Endothelial cell of umbilical vein (primary cell): ENCODE results near the gene SLC25A21. TPM values are rescaled to one million over a fixed set of nuclear protein-coding genes. Genes with fewer than 3 reads are reported as not detected.

Experiments used
- BruUV-seq: library from RNA; stranded (reverse); fragments of 400-500 nt; replicated peaks from 2 replicates; lab custom pipeline; 2021; lab: Mats Ljungman, UMichigan
- CTCF ChIA-PET: fragments of 300-600, 350-600 bp; sonication (Branson Sonifier 250); formaldehyde crosslinking; loops from one replicate; lab custom pipeline; 2021; ENCODE audit warnings: antibody characterized with exemption, inconsistent platforms; lab: Charles Lee
- POLR2A ChIA-PET: fragments of 300-600, 350-600 bp; sonication (Branson Sonifier 250); formaldehyde crosslinking; loops from one replicate; lab custom pipeline; 2021; ENCODE audit warnings: antibody characterized with exemption, inconsistent platforms; lab: Charles Lee
- DNase-seq: peaks from one replicate; pipeline ENCODE4 v3.0.0-alpha.2; 2011; ENCODE audit warnings: low read depth, low spot score
- FAIRE-seq: peaks from 2 replicates; lab custom pipeline; 2011; peaks lifted over from hg19 to GRCh38; lab: Jason Lieb, UNC
- H2AFZ ChIP-seq: 2 replicates; pipeline ENCODE4 v1.6.0; 2012; ENCODE audit warnings: low read depth, low read length, control low read depth, inconsistent platforms
- H3K27ac ChIP-seq: 2 replicates; pipeline ENCODE4 v1.5.1; 2011; ENCODE audit warnings: low read depth, mild to moderate bottlenecking, control low read depth, low read length, moderate library complexity; ENCODE audit not compliant: insufficient read depth
- H3K27me3 ChIP-seq, 2 experiments: 2 replicates each; pipeline versions ENCODE4 v1.6.0 to v1.6.1; 2011; ENCODE audit warnings: low read length in 2 of 2, mixed read lengths in 1 of 2; ENCODE audit not compliant: control insufficient read depth in 2 of 2, insufficient read depth in 2 of 2
- H3K36me3 ChIP-seq, 2 experiments: 2 replicates in 1 of 2; 3 replicates in 1 of 2; pipeline ENCODE4 v1.5.1; 2011; ENCODE audit warnings: low read length in 2 of 2, mild to moderate bottlenecking in 1 of 2, moderate library complexity in 1 of 2; ENCODE audit not compliant: control insufficient read depth in 2 of 2, insufficient read depth in 2 of 2; ENCODE audit errors: extremely low read depth in 1 of 2
- H3K4me1 ChIP-seq: 3 replicates; pipeline ENCODE4 v1.5.1; 2011; ENCODE audit warnings: mild to moderate bottlenecking, low read length; ENCODE audit not compliant: control insufficient read depth, insufficient read depth; ENCODE audit errors: extremely low read depth
- H3K4me2 ChIP-seq: 2 replicates; pipeline ENCODE4 v1.6.1; 2011; ENCODE audit warnings: low read length, control low read depth, mixed read lengths; ENCODE audit not compliant: insufficient read depth
- H3K4me3 ChIP-seq, 3 experiments: fragments of 200-600 bp in 1 of 3; sonication (generic), shearing (Covaris generic) in 1 of 3; replicated peaks in 1 of 3; 2 replicates each; pipeline ENCODE4 v1.5.1; 2011 to 2016; ENCODE audit warnings: control low read depth in 3 of 3, low read length in 3 of 3, mild to moderate bottlenecking in 2 of 3, inconsistent platforms in 1 of 3, low read depth in 1 of 3, moderate library complexity in 1 of 3; ENCODE audit not compliant: insufficient read depth in 1 of 3
- H3K79me2 ChIP-seq: 2 replicates; pipeline ENCODE4 v1.6.0; 2012; ENCODE audit warnings: low read length, inconsistent platforms; ENCODE audit not compliant: control insufficient read depth, insufficient read depth
- H3K9ac ChIP-seq: replicated peaks from 2 replicates; pipeline ENCODE3; 2011; ENCODE audit warnings: low read length, control low read depth; ENCODE audit not compliant: insufficient read depth; ENCODE audit errors: extremely low read depth
- H3K9me1 ChIP-seq: replicated peaks from 3 replicates; pipeline ENCODE4 v1.6.0; 2011; ENCODE audit warnings: mild to moderate bottlenecking, low read length; ENCODE audit not compliant: control insufficient read depth, insufficient read depth; ENCODE audit errors: extremely low read depth
- H3K9me3 ChIP-seq: replicated peaks from 2 replicates; pipeline ENCODE4 v1.5.1; 2012; ENCODE audit warnings: low read length, inconsistent platforms; ENCODE audit not compliant: control insufficient read depth, insufficient read depth
- H4K20me1 ChIP-seq: replicated peaks from 2 replicates; pipeline ENCODE3; 2011; ENCODE audit warnings: mild to moderate bottlenecking, low read length; ENCODE audit not compliant: control insufficient read depth, insufficient read depth; ENCODE audit errors: extremely low read depth
- EZH2 ChIP-seq: IDR thresholded peaks from 2 replicates; pipeline ENCODE4 v1.6.1; 2012; ENCODE audit warnings: borderline replicate concordance, low read depth, mild to moderate bottlenecking, moderate library complexity, low read length, inconsistent platforms; ENCODE audit not compliant: severe bottlenecking
- FOS ChIP-seq: IDR thresholded peaks from 2 replicates; pipeline ENCODE4 v1.6.1; 2011; ENCODE audit warnings: mild to moderate bottlenecking, low read length, moderate library complexity, borderline replicate concordance; ENCODE audit not compliant: insufficient read depth
- GATA2 ChIP-seq: IDR thresholded peaks from 2 replicates; pipeline ENCODE4 v1.7.0; 2011; ENCODE audit warnings: low read depth, mild to moderate bottlenecking, moderate library complexity, mixed read lengths, low read length; ENCODE audit not compliant: insufficient read length, insufficient read depth
- JUN ChIP-seq: IDR thresholded peaks from 2 replicates; pipeline ENCODE4 v1.6.1; 2011; ENCODE audit warnings: borderline replicate concordance, low read depth; ENCODE audit not compliant: insufficient read length, insufficient read depth
- MAX ChIP-seq: IDR thresholded peaks from 2 replicates; pipeline ENCODE4 v1.6.1; 2011; ENCODE audit not compliant: insufficient read depth, insufficient read length
- MYC ChIP-seq: IDR thresholded peaks from one replicate; pipeline ENCODE4 v1.6.1; 2011; ENCODE audit warnings: mild to moderate bottlenecking, low read depth, low read length
- POLR2A ChIP-seq: IDR thresholded peaks from 2 replicates; pipeline ENCODE4 v1.6.1; 2012; ENCODE audit warnings: low read depth, mild to moderate bottlenecking, control low read depth, low read length
- POLR2AphosphoS5 ChIP-seq: IDR thresholded peaks from 2 replicates; pipeline ENCODE4 v1.6.1; 2012; ENCODE audit warnings: low read depth, mild to moderate bottlenecking, control low read depth, low read length, moderate library complexity; ENCODE audit not compliant: insufficient read depth
- dilution Hi-C: fragments of 300-500 bp; cut with MboI; formaldehyde crosslinking; loops from one replicate; pipeline ENCODE4 v1.15.0; 2019; ENCODE audit warnings: low sequenced_read_pairs; ENCODE audit not compliant: extremely low pct_ligation_motif_present
- intact Hi-C: fragments of 100-400 bp; cut with micrococcal nuclease; formaldehyde crosslinking; loops from one replicate; pipeline ENCODE4 v1.10.0; 2022
- polyA plus RNA-seq, 4 experiments: library from polyadenylated mRNA; depleted of rRNA in 3 of 4; stranded (reverse) in 3 of 4; unstranded in 1 of 4; fragments of >200 nt; gene quantifications; 2 replicates each; pipeline versions ENCODE4 v1.2.1 to v1.2.3, GENCODE V29; 2011 to 2012; ENCODE audit warnings: missing spikeins in 1 of 4
- total RNA-seq: library from RNA; stranded (reverse); gene quantifications from 2 replicates; pipeline ENCODE4 v1.2.3, GENCODE V29; 2021
- TF ChIP-seq, protein P1 (sequence below), 2 donors: IDR thresholded peaks; 1 replicate in 1 of 2; 2 replicates in 1 of 2; pipeline ENCODE4 v1.5.1; 2011; ENCODE audit warnings: low read length in 2 of 2, mild to moderate bottlenecking in 2 of 2, moderate library complexity in 2 of 2, control low read depth in 1 of 2, inconsistent platforms in 1 of 2, low read depth in 1 of 2; ENCODE audit not compliant: insufficient read depth in 1 of 2; ENCODE audit errors: extremely low read depth in 1 of 2

SLC25A21 gene
- total and polyA plus RNA-seq, 2 donors (not counting 3 experiments of a cell fraction or from before 2014, with no cell fraction given), result 0.98 to 1.4 TPM

DNA sequence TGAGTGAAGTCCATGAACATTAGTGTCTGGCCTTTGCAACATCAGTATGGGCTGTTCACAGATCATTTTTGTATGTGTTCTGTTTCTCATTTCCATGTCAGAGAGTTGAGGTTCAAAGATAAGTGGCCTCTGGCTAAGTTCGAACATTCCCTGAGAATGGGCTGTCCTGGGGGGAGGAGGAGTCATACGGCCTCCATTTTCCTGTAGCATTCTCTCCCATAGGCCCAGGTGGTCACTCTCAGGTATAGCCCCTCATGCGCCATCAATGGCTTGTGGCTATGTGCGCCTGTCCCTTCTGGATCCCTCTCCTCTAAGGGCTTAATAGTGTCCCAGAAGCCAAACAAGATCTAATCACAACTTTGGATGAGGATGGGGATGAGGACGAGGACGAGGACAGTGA, 345.8 kb downstream of the SLC25A21 start:
- FAIRE-seq, result no peak
- Histone ChIP-seq H3K9me3 (no peaks in the 10 kb centered on the region), H3K4me1 (no peaks in the 10 kb centered on the region), H3K36me3 (no peaks in the 10 kb centered on the region), H2AFZ (no peak overlapping the region), H3K9ac (no peak overlapping the region), H4K20me1 (no peaks in the 10 kb centered on the region), H3K27me3 (peaks cover 0 to 4% of the 10 kb centered on the region in 2 experiments), H3K4me2 (no peak overlapping the region), H3K79me2 (no peaks in the 10 kb centered on the region), H3K27ac (no peak overlapping the region), H3K4me3 (no peak overlapping the region), H3K9me1 (no peaks in the 10 kb centered on the region)
- dilution Hi-C loops (no loop called here), intact Hi-C loops (no loop called here)
- no TSS peak for BruUV-seq
- POLR2A ChIA-PET, result no interaction called here
- DNase-seq, result no peak
- TF ChIP-seq MYC, result no peak
- no peak for TF ChIP-seq JUN
- no peak for TF ChIP-seq POLR2AphosphoS5
- TF ChIP-seq POLR2A, result no peak
- no peak for TF ChIP-seq GATA2
- TF ChIP-seq, protein P1, sequence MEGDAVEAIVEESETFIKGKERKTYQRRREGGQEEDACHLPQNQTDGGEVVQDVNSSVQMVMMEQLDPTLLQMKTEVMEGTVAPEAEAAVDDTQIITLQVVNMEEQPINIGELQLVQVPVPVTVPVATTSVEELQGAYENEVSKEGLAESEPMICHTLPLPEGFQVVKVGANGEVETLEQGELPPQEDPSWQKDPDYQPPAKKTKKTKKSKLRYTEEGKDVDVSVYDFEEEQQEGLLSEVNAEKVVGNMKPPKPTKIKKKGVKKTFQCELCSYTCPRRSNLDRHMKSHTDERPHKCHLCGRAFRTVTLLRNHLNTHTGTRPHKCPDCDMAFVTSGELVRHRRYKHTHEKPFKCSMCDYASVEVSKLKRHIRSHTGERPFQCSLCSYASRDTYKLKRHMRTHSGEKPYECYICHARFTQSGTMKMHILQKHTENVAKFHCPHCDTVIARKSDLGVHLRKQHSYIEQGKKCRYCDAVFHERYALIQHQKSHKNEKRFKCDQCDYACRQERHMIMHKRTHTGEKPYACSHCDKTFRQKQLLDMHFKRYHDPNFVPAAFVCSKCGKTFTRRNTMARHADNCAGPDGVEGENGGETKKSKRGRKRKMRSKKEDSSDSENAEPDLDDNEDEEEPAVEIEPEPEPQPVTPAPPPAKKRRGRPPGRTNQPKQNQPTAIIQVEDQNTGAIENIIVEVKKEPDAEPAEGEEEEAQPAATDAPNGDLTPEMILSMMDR (IDR thresholded peaks at IDR 0.05; ENCODE audit: extremely low read depth in 1 of 2, insufficient read depth in 1 of 2, low read depth in 1 of 2, low read length in 2 of 2), result no peak
- no peak for TF ChIP-seq FOS
- TF ChIP-seq EZH2, result no peak
- no peak for TF ChIP-seq MAX
- CTCF ChIA-PET, result no interaction called here
